HG03097 (cell line): ENCODE results near the gene NTRK2.
A peak's percentile ranks its signal among the peaks of the same experiment; 100 is the strongest.

Experiments used
- ATAC-seq: cut with Tn5 transposase; IDR thresholded peaks from one replicate; pipeline ENCODE4 v1.9.1; 2021; ENCODE audit not compliant: unreplicated experiment, low FRiP score

The NTRK2 gene

DNA sequence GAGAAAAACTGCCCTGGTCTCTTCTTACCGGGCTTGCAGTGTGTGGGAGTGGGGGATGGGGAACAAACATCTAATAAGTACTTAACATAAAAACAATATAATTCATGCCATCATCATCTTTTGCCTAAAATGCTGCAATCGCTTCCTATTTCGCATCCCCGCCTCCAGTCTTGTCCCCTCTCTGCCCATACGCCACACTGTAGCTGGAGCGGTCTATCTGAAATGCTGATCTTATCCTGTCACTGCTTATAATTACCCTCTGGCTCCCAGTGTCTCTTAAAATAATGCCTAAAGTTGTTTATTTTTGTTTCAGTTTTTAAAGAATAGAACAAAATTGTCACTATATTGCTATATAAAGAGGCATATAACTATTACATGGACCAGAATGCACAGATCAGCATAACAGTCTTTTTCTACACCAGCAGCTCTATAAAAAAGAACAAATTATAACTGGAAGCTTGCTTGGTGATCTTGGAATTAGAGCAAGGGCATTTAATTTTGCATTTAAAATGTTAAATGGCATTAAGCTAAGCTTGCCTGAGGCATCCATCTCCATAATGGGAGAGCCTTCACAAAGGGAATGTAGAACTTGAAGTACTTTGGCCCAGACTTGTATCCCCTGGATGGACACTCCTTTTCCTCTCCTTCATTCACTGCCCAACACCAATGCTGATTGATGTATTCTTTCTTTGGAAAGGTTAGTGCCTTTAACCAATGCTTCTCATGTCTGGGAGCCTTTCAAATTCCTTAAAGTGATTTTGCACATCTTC is 12.2 kb downstream of the NTRK2 start:
- no peak for ATAC-seq

DNA sequence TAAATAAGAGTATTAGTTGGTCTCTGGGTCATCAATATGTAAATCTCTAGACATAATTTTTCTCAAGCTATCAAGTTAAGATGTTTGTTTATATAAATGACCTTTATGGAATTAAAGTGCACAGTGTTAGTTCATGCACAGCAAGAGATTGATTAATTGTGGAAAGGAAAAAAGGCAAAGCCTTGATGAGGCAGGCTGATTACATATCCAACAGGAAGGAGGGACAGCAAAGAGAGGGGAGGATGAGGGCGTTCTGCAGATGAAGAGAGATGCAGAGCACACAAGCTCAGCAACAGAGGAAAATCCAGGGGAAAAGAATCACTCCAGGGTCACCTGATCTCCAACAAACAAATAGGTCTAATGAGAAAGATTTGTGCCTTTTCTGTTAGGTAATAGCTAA is 16.5 kb downstream of the NTRK2 start:
- ATAC-seq = no peak

DNA sequence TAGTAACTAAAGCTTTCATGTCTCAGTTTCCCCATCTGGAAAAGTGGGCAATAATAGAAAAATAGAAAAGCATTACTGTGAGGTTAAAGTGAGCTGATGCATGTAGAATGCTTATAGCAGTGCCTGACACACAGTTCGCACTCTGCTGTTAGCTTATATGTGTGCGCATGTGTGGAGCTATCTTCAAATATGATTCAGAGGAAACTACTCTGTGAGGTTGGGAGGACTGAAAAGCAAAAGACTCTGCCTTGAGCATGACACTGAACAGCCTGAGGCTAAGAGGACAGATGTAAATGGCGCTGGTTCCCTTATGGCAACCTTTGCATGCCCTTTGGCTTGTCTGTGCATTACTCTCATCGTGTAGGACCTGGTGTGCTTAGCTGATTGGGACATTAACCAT is 19.4 kb downstream of the NTRK2 start:
- no peak for ATAC-seq

DNA sequence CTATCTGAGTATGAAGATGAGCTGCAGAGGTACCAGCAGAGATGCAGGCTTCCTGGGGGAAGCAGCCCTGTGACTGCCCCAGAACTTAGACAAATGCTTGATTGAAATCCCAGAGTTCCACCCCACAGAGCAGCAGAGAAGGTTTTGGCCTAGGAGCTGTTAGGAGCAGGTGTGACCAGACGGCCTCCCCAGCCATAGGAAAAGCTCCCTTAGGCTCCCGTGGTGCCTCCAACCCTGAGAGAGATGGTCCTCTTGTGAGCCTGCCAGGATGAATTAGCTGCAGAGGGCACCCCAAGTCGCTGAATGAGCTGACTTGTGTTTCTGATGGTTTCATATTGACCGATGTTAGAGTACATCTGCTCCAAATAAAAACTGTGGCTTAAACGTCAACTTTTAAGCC is 22.1 kb downstream of the NTRK2 start:
- no peak for ATAC-seq

DNA sequence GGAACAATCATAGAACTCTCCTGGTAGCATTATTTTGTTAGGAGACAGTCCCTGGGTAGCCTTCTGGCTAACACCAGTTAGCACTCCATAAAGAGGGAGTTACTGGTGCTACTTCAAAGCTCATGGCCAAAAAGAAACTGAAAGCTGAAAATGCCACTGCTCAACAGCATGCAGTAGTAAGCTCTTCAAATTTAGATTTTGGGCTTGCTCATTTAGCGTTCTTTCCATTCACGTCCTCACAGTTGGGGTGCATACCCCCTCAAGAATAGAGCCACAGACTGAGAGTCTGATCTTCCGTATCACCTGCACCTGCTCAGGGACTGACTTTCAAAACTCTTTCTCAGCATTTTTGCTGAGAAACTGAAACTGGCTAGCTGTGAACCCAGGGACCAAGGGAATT is 24.7 kb downstream of the NTRK2 start:
- peak; percentile 67 for ATAC-seq

DNA sequence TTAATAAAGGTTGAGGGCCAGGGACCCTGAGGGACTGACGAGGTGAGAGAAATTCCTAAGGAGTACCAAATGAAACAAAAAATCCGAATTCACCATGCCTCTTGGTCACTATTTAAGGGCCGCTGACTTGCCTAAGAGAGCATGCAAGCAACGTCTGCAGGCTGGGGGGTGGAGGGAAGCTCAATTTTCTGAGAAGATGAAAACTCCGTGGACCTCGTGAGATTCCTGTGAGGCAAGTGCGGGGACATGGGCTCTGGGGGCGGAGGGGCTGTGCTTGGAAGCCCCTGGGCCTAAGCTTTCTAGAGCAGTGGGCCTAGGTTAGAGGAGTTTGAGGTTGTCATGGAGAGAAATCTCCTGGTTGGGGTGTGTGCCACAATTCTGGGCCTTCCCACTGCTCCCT is 27.5 kb downstream of the NTRK2 start:
- ATAC-seq = no peak

DNA sequence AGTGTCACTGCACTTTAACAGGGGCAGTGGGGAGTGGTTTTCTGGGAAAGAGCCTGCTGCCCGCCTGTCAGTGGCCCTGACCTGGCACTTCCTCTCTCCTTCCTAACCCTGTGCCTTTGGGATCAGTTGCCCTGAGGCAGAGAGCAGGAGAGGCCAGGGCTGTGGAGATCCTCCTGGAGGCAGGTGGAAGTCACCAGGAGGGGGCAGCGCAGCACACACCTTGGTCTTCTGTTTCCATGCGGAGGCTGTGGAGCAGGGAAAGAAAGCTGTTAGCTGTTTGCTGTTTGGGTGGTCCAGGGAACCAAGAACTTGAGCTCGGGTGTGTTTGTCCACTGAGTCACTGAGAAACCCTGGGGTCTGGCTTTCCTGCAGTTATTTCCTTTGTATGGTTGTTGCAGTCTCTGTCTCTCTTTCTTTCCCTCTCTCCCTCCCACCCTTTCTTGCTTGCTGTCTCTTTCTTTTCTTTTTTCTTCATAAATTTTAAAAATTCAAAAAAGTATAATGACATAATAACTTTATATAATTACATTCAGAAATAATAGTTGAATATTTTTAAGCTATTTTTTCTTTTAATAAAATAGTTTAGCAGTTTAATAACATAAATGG is 28.1 kb downstream of the NTRK2 start:
- ATAC-seq = no peak

DNA sequence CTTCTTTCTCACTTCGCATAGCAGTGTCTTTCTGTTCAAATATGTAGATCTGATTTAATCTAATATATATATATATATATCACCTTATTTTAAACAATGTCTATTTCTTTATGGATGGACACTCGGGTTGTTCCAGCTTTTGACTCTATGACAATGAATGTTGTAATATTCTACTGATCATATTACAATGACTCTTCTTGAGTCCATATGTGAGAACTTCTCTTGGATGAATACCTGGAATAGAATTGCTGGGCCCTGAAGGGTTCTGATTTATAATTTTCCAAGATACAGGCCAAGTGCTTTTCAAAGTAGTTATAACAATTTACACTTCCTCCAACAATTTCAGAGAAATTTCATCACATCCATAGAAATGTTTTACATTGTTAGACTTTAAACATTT is 28.8 kb downstream of the NTRK2 start:
- no peak for ATAC-seq

DNA sequence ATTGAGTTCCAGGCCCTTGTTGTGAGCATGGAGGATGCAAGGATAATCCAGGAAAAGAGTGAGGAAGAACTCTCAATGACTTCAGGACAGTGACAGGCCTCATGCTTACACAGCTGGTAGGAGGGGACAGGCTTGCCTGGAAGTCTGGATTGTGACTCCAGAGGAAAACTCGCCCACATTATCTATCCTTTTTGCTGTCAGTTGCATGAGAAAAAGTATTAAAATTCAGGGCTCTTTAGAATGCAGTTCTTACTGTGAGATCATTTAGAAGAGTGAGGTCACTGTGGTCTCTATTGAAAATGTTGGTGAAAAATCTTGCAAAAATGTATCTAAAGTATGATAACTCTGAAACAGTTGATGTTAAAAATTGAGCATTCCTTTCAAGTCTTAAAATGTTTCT is 30.5 kb downstream of the NTRK2 start:
- no peak for ATAC-seq

DNA sequence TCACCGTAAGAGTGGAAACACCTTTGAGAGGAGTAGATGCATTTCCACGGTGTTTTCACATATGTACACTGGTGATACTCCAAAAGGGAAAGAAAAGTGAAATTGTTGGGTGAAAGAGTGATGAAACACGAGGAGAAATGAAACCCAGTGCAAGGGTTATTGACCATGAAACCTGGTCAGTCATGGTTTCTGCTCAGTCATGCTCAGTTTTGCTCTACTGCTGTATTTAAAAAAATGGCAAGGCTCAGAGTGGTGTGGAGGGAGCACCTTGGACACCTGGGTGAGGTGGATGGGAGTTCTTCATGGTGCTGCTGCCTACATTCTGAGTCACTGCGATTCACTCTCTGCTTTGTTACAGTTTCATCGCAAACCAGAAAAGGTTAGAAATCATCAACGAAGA is 32.3 kb downstream of the NTRK2 start:
- ATAC-seq = peak; percentile 86

DNA sequence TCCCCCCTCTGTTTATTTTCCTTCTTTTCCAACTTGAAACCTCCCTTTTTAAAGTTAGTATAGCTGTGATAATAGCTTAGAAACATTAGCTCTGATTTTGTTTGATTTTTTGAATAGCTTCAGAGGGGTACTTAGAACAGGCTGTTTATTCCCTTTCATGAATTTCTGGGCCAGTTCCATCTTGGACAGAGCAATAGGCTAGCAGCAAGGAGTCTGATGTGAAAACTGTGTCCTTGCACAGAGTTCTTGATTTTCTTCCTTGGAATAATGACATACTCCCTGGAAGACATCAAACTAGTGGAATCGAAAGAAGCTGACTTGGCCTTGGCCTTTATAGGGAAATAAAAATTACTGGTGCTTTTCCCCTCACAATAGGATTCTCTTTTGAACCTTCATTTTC is 32.9 kb downstream of the NTRK2 start:
- no peak for ATAC-seq

DNA sequence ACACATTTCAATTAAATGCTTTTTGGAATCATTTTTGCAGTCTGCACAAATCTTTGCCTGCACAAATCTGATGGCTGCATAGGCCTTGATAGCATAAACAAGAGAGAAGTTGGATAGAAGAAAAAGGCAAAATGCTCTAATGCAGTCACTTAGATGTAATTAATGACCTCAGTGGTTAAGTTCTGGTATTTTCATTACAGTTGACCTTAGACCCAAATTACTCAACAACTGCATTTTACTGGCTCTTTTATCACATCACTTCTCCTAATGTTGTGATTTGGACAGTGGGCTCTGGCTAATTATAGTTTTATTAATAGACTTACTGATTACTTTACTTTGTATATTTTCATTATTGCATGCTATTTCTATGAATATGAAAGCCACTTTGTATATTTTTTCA is 34.3 kb downstream of the NTRK2 start:
- no peak for ATAC-seq

DNA sequence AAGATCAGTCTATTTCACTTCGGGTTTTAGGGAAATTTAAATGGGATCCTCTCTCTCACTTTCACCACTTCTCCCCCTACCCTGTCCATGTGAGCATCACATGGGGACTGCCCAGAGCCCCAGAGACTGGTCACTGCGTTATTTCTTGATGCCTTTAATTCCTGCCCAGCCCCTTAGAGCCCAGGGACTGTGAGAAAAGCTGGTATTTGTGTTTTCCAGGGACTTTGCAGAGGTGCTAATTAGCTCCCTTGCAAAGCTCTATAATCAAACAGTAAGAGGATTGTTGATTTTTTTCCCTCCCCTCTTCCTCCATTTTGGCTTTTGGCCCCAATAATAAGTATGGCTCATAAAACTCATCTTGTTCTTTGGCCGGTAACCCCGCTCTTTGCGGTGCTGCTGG is 35.6 kb downstream of the NTRK2 start:
- no peak for ATAC-seq

DNA sequence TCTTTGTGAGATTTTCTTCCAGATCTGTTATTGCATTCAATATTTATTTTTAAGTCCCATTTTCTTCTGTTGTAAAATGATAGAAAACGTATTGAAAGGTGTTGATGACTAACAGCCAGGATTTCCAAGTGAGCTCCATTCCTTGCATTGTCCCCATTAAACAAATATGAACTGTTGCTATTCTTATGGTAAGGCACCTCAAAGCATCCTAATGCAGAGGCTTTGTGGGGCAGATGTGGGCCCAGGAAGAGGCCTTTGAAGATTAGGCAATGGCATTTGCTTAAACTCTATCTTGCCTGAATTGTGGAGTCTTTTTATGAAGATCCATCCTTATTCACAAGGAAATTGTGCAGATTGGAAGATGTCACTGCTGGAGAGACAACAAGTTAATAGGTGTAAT is 38.9 kb downstream of the NTRK2 start:
- ATAC-seq = no peak

DNA sequence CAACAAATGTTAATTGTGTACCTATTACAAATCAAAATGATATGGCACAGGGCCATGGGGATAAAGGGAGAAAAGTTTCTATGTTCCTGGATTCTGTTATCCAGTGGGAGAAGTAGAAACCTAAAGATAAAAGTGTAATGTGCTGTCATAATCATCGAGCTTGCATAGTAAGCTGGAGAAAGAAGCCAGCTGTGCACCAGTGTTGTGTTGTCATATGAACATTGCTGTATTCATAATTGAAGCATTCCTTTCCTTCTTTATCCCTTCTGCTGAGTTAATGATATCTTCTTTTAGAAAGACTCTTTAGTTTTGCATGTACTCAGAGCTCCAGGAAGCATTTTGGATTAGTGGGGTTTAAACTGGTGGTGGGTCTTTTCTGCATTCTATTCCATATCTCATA is 39.5 kb downstream of the NTRK2 start:
- no peak for ATAC-seq

DNA sequence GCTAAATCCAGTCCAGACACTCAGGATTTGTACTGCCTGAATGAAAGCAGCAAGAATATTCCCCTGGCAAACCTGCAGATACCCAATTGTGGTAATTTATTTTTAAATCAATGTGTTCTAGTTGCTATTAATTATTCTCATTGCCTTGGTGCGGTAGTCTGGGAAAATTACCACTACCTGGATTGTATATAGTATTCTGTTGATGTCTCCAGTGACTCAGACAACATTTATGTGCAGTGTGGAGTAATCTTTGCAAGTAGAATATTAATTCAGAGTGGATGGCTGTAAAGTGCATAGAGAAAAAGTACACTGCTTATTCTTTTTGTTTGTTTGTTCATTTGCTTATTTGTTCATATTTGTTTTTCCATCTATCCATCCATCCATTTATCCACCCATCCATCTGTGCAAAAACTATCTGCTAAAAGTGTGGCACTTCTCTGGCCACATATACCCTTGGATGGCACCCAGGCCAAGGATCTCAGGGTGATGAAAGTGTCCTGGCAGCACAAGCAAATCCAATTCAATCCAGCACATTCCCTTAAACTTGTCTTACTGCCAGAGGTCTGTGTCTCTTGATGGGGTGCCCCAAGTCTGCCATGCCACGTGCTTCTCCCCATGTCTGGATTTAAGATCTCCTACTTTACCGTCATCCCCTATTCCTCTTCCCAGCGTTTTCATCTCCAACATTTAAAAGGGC is 41.3 kb downstream of the NTRK2 start:
- ATAC-seq = no peak

DNA sequence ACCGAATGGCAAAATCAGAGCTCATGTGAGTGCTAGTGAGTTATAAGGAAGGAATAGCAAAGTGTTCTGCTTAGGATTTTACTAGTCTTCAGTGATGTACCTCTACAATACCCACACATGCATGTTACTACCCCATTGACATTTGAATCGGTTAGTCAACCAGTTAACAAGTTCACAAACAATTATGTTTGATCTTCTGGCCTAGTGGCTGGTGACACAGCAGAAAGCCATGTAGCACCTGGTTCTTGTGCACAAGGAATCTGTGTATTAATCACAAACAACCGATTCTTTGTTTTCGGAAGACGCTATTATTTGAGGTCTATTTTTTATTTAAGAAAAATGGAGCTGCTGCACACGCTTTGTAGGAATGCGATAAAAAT is 41.9 kb downstream of the NTRK2 start:
- no peak for ATAC-seq

DNA sequence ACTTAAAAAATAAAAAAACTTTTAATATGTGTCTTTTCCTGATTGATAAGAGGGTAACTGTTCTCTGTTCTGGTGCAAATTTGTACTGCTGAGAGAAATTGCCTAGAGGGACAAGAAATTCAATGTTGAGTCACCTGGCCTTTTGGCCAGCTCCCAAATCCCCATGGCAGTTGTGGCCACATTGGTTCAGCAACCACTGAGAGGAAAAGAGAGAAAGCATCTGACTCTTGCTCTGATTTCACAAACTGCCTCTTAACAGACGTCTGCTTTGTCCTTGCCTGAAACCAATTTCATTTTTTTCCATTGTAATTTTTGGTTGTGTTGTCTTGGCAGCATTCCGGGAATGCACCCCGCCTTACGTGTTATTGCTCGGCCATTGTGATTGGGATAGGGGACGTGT is 42.4 kb downstream of the NTRK2 start:
- no peak for ATAC-seq

DNA sequence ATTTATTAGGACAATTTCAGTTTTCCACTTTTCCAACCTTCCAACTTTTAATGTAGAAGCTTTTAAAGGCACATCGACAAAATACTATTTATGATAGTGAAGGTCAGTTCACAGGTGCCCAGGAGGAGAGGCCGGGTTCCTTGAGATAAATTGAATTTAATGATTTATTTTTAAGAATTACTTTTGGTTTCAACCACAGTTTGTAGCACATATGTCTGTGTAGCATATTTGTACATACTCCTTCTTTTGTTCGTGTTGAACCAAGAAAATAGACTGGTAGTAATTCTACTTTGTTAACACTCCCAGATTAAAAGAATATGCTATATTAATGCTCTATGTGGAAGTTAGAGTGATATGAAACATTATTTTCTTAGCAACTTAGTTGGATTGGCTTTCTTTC is 46.7 kb downstream of the NTRK2 start:
- no peak for ATAC-seq

DNA sequence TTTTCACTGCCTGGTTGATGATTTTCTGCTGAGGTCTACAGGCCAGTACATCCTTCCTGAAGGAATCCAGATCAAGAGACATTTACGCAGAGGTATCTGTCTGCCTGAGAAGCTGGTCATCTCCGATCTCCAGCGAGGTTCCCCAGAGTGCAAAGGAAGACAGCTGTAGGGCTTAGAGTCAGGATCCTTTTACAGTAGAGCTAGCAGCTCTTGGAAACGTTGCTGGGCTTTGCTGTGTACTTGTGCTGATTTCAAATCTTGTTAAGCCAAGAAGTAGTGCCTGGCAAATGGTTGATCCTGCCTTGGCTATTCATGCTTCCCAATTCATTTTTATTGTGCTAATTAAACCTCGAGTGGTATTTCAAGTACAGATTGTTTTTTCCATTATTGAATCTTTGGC is 48.9 kb downstream of the NTRK2 start:
- no peak for ATAC-seq

DNA sequence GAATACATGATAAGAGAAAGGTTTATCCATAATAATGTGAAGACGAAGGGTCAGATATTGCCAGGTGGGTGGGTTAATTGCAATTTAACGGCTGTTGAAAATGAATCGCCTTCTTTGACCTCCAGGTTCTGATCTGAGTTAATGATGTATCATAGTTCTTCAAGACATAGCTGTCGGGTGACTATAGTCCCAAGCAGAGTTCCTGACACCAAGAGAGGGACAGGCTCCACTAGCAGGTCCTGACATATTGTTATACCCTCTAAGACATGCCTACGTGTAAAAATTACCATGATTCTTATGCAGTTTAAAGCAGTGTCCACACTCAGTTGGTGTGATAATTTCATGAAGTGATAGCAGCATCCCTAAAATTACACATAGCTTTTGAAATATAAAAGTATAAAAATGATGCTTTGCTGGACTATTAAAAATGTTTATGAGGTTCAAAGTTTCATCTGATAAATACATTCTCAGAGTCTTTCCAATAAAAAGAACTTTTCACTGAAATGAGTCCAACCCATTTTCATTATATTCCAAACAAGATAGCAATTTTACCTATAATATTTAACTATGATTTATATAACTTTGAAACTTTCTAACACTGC is 53.0 kb downstream of the NTRK2 start:
- no peak for ATAC-seq

DNA sequence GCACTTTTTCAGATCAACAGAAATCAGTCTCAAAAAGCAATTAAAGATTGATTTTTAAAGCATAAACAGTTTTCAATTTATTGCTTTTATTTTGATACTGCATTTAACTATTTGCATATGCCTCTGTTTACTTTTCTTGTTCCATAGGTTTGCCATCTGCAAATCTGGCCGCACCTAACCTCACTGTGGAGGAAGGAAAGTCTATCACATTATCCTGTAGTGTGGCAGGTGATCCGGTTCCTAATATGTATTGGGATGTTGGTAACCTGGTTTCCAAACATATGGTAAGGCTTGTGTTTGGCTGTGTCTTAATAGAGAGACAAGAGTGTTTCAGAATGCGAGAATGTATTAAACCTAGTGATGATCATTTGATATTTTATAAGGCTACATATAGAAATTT is 53.9 kb downstream of the NTRK2 start:
- no peak for ATAC-seq
